ENCODE measurements around the gene MEGF8.

The MEGF8 gene

DNA sequence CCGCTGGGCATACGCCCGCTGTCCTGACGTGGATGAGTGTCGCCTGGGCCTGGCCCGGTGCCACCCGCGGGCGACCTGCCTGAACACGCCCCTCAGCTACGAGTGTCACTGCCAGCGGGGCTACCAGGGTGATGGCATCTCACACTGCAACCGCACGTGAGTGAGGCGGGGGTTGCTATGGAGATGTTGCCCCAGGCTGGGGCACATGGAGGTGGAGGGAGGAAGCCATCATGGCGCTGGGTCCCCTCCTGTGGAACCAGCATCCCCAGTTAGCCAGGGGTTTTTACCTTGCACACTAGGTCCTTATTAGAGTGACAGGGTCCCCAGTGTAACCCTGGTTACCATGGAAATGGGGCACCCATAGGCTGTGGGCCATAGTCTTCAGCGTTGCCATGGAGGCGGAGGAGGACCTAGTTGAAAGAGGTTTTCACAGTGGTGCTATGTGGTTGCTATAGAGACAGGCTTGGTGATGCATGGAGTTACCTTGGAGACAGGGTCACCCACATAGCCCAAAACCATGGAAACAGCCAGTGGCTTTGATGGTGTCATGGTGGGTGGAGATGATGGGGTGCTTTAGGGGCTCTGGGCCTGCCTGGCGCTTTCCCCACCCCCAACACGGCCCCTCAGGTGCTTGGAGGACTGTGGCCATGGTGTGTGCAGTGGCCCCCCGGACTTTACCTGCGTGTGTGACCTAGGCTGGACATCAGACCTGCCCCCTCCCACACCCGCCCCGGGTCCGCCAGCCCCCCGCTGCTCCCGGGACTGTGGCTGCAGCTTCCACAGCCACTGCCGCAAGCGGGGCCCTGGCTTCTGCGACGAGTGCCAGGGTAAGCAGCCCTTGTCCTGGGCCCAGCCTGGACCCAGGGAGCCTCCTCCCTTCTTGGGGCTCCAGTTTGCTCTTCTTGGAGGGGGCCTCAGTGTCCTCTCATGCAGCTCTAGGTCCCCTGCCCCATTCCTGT, 27.1 kb downstream of the MEGF8 start:
- Histone ChIP-seq H3K27ac (ENCODE audit: low read length) (no peak overlapping the region), H3K36me3 (replicated peaks; ENCODE audit: low read depth, low read length) (peaks cover 2% of the 10 kb centered on the region), H3K4me1 (ENCODE audit: low read length) (peaks cover 4% of the 10 kb centered on the region; the same call in 1 of the 2 replicates), H4K20me1 (ENCODE audit: insufficient read depth, low read length) (peaks cover 3% of the 10 kb centered on the region; the same call in 1 of the 2 replicates), H3K27me3 (ENCODE audit: low read depth, low read length) (no peaks in the 10 kb centered on the region), H3K9ac (ENCODE audit: low read length) (no peak overlapping the region), H3K4me3 (ENCODE audit: low read length) (no peak overlapping the region), H3K9me3 (ENCODE audit: insufficient read depth, low read length) (no peaks in the 10 kb centered on the region), H2AFZ (ENCODE audit: low read depth, low read length) (no peak overlapping the region), H3K4me2 (ENCODE audit: low read length) (no peak overlapping the region), H3K79me2 (ENCODE audit: low read length) (no peaks in the 10 kb centered on the region)
- TF ChIP-seq, protein P1, sequence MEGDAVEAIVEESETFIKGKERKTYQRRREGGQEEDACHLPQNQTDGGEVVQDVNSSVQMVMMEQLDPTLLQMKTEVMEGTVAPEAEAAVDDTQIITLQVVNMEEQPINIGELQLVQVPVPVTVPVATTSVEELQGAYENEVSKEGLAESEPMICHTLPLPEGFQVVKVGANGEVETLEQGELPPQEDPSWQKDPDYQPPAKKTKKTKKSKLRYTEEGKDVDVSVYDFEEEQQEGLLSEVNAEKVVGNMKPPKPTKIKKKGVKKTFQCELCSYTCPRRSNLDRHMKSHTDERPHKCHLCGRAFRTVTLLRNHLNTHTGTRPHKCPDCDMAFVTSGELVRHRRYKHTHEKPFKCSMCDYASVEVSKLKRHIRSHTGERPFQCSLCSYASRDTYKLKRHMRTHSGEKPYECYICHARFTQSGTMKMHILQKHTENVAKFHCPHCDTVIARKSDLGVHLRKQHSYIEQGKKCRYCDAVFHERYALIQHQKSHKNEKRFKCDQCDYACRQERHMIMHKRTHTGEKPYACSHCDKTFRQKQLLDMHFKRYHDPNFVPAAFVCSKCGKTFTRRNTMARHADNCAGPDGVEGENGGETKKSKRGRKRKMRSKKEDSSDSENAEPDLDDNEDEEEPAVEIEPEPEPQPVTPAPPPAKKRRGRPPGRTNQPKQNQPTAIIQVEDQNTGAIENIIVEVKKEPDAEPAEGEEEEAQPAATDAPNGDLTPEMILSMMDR (IDR thresholded peaks at IDR 0.05; ENCODE audit: low read depth, low read length): no peak
- no peak for TF ChIP-seq EZH2phosphoT487 (IDR thresholded peaks at IDR 0.05; ENCODE audit: low read depth)

GRCh38 chr19:42353341-42354015, 28.0 kb downstream of the MEGF8 start:
- no peaks in the 10 kb centered on the region for H3K9me3 ChIP-seq (ENCODE audit: insufficient read depth, low read length)
- no peak overlapping the region for H3K27ac ChIP-seq (ENCODE audit: low read length)
- no peak overlapping the region for H3K4me2 ChIP-seq (ENCODE audit: low read length)
- peaks cover 5% of the 10 kb centered on the region; the same call in 1 of the 2 replicates for H3K4me1 ChIP-seq (ENCODE audit: low read length)
- H3K79me2 ChIP-seq (ENCODE audit: low read length): no peaks in the 10 kb centered on the region
- peaks cover 3% of the 10 kb centered on the region; the same call in 1 of the 2 replicates for H4K20me1 ChIP-seq (ENCODE audit: insufficient read depth, low read length)
- no peak overlapping the region for H3K4me3 ChIP-seq (ENCODE audit: low read length)
- H2AFZ ChIP-seq (ENCODE audit: low read depth, low read length): no peak overlapping the region
- no peaks in the 10 kb centered on the region for H3K27me3 ChIP-seq (ENCODE audit: low read depth, low read length)
- TF ChIP-seq, protein P1 (IDR thresholded peaks at IDR 0.05; ENCODE audit: low read depth, low read length): no peak
- TF ChIP-seq EZH2phosphoT487 (IDR thresholded peaks at IDR 0.05; ENCODE audit: low read depth): no peak
- H3K36me3 ChIP-seq (replicated peaks; ENCODE audit: low read depth, low read length): peaks cover 4% of the 10 kb centered on the region
- no peak overlapping the region for H3K9ac ChIP-seq (ENCODE audit: low read length)

DNA sequence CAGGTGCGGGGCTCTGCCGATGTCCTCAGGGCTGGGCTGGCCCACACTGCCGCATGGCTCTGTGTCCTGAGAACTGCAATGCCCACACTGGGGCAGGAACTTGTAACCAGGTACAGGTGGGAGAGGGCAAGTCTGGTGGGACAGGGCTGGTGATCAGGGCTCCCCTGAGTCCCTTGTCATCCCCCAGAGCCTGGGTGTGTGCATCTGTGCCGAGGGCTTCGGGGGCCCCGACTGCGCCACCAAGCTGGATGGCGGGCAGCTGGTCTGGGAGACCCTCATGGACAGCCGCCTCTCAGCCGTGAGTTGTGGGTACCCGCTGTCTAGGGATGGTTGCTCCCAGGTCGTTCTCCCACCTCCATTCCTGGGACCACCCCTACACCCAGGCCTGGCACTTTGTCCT, 30.5 kb downstream of the MEGF8 start:
- peaks cover 5% of the 10 kb centered on the region; the same call in 1 of the 2 replicates for H3K4me1 ChIP-seq (ENCODE audit: low read length)
- peaks cover 7% of the 10 kb centered on the region for H3K36me3 ChIP-seq (replicated peaks; ENCODE audit: low read depth, low read length)
- H3K27me3 ChIP-seq (ENCODE audit: low read depth, low read length): no peaks in the 10 kb centered on the region
- H2AFZ ChIP-seq (ENCODE audit: low read depth, low read length): no peak overlapping the region
- H4K20me1 ChIP-seq (ENCODE audit: insufficient read depth, low read length): peaks cover 3% of the 10 kb centered on the region; the same call in 1 of the 2 replicates
- TF ChIP-seq, protein P1 (IDR thresholded peaks at IDR 0.05; ENCODE audit: low read depth, low read length): no peak
- no peak for TF ChIP-seq EZH2phosphoT487 (IDR thresholded peaks at IDR 0.05; ENCODE audit: low read depth)
- H3K27ac ChIP-seq (ENCODE audit: low read length): no peak overlapping the region
- no peak overlapping the region for H3K9ac ChIP-seq (ENCODE audit: low read length)
- H3K4me3 ChIP-seq (ENCODE audit: low read length): no peak overlapping the region
- H3K79me2 ChIP-seq (ENCODE audit: low read length): no peaks in the 10 kb centered on the region
- H3K4me2 ChIP-seq (ENCODE audit: low read length): no peak overlapping the region
- no peaks in the 10 kb centered on the region for H3K9me3 ChIP-seq (ENCODE audit: insufficient read depth, low read length)

GRCh38 chr19:42356686-42357085, 31.3 kb downstream of the MEGF8 start:
- Histone ChIP-seq H3K36me3 (replicated peaks; ENCODE audit: low read depth, low read length) (peaks cover 7% of the 10 kb centered on the region), H3K4me3 (ENCODE audit: low read length) (no peak overlapping the region), H3K79me2 (ENCODE audit: low read length) (no peaks in the 10 kb centered on the region), H3K9ac (ENCODE audit: low read length) (no peak overlapping the region), H2AFZ (ENCODE audit: low read depth, low read length) (no peak overlapping the region), H4K20me1 (ENCODE audit: insufficient read depth, low read length) (peaks cover 3% of the 10 kb centered on the region; the same call in 1 of the 2 replicates), H3K27ac (ENCODE audit: low read length) (no peak overlapping the region), H3K4me1 (ENCODE audit: low read length) (peaks cover 5% of the 10 kb centered on the region; the same call in 1 of the 2 replicates), H3K9me3 (ENCODE audit: insufficient read depth, low read length) (no peaks in the 10 kb centered on the region), H3K27me3 (ENCODE audit: low read depth, low read length) (no peaks in the 10 kb centered on the region), H3K4me2 (ENCODE audit: low read length) (no peak overlapping the region)
- TF ChIP-seq, protein P1 (IDR thresholded peaks at IDR 0.05; ENCODE audit: low read depth, low read length): no peak
- TF ChIP-seq EZH2phosphoT487 (IDR thresholded peaks at IDR 0.05; ENCODE audit: low read depth): no peak
